LNCAP (cell line): Measurements from ENCODE around the gene POU3F2.

Experiments used
- CTCF ChIP-seq: fragments of 450-650 bp; IDR thresholded peaks from 2 replicates; pipeline ENCODE4 v1.5.1; 2017; ENCODE audit warnings: mild to moderate bottlenecking

Gene POU3F2

DNA sequence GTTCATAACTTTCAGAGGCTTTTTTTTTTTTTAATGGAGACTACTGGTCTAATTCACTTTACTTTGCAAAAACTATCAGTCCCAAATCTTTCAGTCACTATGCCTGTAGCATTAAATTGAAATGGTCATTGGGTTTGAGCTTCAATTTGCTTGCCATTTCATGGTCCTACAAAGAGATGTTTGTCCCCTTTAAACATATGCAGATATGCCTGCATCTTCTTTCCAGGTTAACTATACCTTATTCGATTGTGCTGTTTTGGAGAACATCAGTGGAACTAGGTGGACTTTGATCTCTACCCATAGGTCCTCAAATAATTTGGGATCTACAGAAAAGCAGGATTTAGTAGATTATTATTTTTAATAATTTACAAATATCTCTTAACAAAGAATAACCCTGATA is 4.6 kb downstream of the POU3F2 start:
- no peak for TF ChIP-seq CTCF

GRCh38 chr6:98839781-98840361 is 5.5 kb downstream of the POU3F2 start:
- peak; percentile 47 for TF ChIP-seq CTCF

DNA sequence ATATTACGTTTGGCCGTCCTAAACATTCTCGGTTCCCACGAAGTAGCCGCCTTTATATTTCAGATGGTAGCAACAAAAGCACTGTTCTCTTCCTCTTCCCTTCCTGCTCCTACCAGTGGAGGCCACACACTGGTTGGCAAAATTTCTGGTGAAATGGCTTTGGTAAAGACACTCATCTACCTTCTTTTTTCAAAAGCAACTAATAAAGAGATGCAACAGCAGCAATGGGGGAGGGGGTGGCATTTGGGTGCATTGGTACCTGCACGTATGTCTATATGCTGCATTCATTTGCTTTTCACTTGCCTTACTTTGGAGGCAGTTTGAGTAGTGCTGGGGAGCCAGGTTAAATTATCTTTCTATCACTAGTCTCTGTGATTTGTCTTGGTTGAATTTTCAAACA is 6.0 kb downstream of the POU3F2 start:
- no peak for TF ChIP-seq CTCF

GRCh38 chr6:98840996-98841513 is 6.7 kb downstream of the POU3F2 start:
- no peak for TF ChIP-seq CTCF

DNA sequence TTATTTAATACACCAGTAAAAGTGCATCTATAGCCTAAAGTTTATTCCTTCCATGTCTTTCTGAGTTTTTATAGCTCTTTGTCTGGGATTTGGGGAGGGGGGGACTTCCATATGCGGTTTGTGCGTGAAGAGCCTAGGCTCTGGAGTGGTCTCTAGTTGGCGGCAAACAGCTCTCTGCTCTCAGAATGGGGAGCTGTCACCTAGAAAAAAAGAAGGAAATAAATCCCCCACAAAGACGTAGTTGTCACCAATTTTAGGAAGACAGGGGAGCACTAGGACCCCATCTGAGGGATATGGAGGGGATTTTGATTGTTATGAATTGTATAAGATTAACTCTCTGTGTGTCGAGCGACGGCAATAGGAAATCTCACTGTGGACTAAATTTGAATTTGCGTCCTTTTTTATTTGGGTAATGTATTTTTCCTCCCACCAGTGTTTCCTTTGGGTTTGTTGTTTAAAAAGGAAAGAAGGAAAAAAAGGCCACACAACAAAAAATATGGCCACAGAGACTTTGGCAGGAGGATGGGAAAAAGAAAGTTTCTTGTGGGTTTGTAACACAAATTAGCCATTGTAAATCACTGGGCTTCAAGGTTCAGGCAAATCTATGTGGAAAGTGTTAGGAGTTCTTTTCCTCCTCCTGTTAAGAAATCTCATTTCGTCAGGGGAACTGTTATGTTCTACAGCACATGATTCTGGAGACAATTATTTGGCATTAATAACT is 7.4 kb downstream of the POU3F2 start:
- no peak for TF ChIP-seq CTCF

- no peak for TF ChIP-seq CTCF
Observed at GRCh38 chr6:98842342-98843180, 8.2 kb downstream of the POU3F2 start.
